GM12891 (cell line): Measurements from ENCODE around the gene SUZ12.

ENCODE experiments used
- PAX5 ChIP-seq: IDR thresholded peaks from 2 replicates; pipeline ENCODE4 v1.6.1; 2011; ENCODE audit warnings: low read length, moderate library complexity, mild to moderate bottlenecking; ENCODE audit not compliant: insufficient read depth, severe bottlenecking
- POLR2A ChIP-seq: IDR thresholded peaks from 2 replicates; pipeline ENCODE4 v1.6.1; 2011; ENCODE audit warnings: low read depth, low read length, control low read depth
- POLR2AphosphoS5 ChIP-seq: IDR thresholded peaks from 2 replicates; pipeline ENCODE4 v1.6.1; 2011; ENCODE audit warnings: low read depth, low read length, control low read depth
- POU2F2 ChIP-seq: IDR thresholded peaks from 2 replicates; pipeline ENCODE4 v1.6.1; 2011; ENCODE audit warnings: low read depth, mild to moderate bottlenecking, control low read depth, low read length, moderate library complexity
- SPI1 ChIP-seq: IDR thresholded peaks from 2 replicates; pipeline ENCODE4 v1.6.1; 2011; ENCODE audit warnings: low read depth, low read length, control low read depth
- TAF1 ChIP-seq: IDR thresholded peaks from 2 replicates; pipeline ENCODE4 v1.6.1; 2011; ENCODE audit warnings: low read depth, low read length, control low read depth

GRCh38 chr17:32016231-32016630 lies 79.4 kb downstream of the SUZ12 start:
- no peak for TF ChIP-seq POLR2A
- no peak for TF ChIP-seq POLR2AphosphoS5
- no peak for TF ChIP-seq SPI1
- TF ChIP-seq PAX5 = no peak
- TF ChIP-seq TAF1 = no peak
- TF ChIP-seq POU2F2 = no peak
